ENCODE data around the gene LYRM2.
A peak's percentile ranks its signal among the peaks of the same experiment; 100 is the strongest.

Gene LYRM2, protein sequence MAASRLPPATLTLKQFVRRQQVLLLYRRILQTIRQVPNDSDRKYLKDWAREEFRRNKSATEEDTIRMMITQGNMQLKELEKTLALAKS

DNA sequence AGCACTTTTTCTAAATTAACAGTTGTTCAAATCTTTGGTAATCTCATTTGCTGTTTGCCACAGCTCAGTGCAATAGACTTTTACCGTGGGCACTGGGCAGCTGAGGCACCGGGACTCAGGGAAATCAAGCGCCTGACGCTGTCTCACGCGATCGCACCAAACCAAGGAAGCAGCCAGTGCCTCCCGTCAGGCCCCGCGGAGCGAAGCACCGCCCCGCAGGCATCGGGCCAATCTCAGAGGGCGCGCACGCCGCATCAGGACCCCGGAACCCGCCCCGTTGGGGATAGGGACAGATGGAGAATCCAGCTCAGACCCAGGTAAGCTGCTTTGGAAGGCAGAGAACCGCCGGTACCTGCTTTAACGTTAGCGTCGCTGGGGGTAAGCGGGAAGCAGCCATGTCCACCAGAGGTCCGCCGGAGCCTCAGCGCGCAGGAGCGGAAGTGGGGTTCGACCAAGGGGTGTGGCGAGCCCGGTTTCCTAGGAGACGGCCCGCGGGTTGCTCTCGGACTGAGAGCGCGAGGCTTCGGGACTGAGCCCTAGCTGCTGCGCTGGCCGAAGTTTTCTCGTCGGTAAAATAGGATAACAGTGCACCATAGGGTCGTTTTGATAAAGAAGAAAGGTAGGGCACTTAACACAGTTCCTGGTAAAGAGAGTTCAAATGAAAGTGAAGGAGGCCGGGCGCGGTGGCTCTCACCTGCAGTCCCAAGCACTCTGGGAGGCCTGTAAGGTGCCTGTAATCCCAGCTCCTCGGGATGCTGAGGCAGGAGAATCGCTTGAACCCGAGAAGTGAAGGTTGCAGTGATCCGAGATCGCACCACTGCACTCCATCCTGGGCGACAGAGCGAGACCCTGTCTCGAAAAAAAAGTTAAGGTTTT, at the start of gene LYRM2:
Gene LYRM2, minus strand, starts transcription at position 428 of the 876 bp plus-strand sequence. Its CDS starts 31 bp downstream, at position 397.
- DNase-seq (ENCODE audit: low read depth), result peak; percentile 85

DNA sequence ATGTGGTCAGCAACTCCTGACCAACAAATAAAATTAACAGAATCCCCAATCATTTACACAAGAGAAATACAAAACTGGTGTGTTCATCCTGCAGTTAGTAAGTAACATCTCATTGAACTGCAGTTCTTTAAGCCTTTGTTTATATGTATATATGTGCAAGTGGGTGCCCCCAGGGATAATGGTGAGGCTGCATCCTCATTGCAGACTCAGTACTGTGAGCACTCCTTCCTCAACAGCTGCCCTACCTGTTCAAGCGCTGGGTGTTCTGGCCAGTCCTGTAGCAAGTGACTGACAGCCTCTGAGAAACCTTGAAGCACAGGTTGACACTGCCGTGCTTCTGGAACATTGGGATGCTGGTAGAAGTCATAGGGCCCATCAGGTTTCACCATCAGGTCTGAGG, 49.8 kb upstream of the LYRM2 start:
- no peak for DNase-seq (ENCODE audit: low read depth)

DNA sequence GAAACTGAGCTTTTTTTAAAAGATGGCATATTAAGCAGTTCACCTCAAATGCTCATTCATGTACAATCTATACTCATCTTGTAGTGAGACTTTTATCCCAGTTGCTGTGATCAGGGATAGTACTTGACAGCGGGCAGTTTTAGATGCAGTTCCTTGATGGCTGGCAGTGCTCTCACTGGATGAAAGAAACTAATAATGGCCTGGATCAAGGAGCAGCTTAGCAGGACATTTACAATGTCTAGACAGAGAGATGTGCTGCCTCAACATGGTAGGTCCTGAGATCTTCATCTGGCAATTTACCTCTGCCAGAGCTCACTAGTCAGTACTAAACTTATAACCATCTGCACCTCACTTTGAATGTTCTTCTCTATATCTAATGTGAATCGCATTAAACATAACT, 46.8 kb upstream of the LYRM2 start:
- DNase-seq (ENCODE audit: low read depth), result no peak

DNA sequence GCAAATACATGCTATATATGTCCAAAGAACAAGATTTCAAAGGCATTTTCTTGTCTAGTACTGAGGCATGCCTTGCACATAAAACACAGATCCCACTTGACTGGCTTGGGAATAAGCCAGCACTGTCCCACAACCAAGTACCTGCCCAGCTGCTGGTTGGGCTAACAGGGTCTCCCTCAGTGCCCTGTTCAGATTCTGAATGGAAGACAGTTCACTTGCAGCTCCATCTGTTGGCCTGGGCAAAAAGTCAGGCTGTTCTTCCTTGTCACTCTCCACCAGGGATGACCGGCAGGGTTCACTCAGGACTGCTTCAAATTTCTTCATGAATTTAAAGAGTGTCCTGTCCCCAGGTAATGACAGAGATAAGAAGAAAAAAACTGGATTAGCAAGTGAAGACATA, 44.4 kb upstream of the LYRM2 start:
- DNase-seq (ENCODE audit: low read depth), result no peak

DNA sequence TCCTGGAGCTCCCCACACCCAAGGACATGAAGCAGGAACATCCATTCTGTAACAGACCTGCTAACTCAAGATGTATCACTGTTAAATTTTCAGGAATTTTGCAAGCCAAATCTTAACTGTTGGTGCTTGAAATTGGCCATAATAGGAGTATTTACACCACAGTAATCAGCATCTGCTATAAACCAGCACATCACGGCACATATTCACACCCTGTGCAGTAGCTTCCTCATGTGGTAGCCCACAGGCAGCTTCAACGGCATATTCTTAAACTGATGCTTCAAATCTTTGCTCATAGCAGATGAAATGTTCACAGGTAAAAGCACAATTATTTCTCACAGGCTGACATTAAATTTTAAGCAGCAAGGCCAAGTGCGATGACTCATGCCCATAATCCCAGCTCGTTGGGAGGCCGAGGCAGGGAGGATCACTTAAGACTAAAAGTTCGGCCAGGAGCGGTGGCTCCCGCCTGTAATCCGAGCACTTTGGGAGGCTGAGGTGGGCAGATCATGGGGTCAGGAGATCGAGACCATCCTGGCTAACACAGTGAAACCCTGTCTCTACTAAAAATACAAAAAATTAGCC, 43.5 kb upstream of the LYRM2 start:
- DNase-seq (ENCODE audit: low read depth), result no peak

DNA sequence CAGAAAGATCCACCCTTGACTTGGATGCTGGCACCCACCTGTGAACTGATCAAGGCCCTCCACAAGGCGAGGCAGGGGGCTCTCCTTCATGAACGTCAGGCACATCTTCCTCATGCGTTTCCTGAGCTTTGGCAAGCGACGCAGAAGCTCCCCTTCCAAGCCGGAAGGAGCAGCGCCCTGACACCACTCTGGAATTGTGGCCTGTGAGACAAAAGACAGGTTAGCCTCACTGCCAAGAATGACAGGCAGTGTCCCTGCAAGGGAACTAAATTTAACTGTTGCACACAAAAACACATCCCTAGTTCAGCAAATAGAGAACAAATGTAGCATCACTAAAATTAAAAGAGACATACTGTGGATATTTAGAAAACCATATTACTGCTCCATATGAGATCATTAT, 42.0 kb upstream of the LYRM2 start:
- DNase-seq (ENCODE audit: low read depth), result no peak

DNA sequence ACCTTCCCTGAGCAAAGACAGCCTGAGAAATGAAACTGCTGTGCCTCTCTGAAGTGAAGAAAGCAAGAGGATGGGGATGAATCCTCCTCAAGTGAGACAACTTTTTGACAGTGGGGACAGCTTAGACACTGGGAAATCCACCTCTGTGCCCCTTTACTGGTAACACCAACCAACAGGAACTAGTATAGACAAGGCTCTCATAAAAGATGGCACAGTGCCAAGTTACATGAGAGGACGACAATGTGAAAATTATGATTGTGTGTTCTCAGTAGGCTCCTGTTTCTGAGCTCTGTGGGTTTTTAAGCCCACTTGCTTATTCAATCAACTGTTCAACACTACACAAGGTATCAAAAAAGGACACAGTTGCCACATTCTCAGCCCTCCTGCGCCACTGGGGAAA, 41.6 kb upstream of the LYRM2 start:
- no peak for DNase-seq (ENCODE audit: low read depth)

DNA sequence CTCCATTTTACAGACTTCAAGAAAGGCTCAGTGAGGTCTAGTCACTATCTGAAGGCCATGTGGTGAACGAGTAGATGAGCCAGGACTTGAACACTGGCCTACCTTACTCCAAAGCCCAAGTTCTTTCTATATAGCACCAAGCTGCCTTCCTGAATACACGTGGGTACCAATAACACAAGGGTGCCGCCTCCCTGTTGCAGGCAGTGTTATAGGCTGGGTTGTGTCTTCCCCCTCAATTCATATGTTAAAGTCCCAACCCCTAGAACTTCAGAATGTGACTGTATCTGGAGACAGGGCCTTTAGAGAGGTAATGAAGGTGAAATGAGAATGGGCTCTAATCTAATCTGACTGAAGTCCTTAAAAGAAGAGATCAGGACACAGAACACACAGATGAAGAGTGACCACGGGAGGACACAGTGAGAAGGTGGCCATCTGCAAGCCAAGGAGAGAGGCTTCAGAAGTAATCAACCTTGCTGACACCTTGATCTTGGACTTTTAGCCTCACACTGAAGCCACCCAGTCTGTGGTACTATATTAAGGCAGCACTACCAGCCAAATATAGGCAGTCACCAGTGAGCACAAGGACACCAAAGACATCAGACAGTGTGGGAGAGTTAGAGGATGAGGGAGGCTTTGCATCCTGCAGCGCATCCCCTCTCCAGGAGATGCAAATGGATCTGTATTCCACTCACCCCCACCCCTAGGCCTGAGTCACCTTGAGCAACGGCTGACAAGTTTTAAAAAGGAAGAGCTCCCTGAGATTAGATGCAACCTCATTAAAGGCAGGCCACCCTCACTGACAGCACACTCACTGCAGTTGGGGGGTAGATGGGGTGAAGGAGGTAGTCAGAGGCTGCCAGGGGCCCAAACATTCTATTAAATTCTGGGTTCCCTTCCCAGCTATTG, 40.9 kb upstream of the LYRM2 start:
- no peak for DNase-seq (ENCODE audit: low read depth)

DNA sequence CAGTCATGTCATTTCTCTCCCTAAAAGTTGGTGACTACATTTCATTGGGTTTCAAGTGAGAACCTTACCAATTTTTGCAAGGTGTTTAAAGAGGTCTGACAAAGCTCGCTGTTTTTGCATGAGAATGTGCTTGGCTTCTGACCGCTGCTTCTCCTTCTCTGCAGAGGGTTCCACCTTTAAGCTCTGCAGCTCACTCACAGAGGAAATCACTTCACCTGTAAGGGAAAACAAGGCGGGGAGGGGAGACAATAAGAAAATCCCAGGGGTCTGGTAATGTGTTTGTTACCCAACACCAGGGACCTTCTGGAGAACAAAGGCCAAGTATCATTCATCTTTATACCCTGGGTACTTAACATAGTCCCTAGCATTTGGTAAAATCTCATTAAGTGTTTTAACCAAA, 40.0 kb upstream of the LYRM2 start:
- DNase-seq (ENCODE audit: low read depth), result no peak

DNA sequence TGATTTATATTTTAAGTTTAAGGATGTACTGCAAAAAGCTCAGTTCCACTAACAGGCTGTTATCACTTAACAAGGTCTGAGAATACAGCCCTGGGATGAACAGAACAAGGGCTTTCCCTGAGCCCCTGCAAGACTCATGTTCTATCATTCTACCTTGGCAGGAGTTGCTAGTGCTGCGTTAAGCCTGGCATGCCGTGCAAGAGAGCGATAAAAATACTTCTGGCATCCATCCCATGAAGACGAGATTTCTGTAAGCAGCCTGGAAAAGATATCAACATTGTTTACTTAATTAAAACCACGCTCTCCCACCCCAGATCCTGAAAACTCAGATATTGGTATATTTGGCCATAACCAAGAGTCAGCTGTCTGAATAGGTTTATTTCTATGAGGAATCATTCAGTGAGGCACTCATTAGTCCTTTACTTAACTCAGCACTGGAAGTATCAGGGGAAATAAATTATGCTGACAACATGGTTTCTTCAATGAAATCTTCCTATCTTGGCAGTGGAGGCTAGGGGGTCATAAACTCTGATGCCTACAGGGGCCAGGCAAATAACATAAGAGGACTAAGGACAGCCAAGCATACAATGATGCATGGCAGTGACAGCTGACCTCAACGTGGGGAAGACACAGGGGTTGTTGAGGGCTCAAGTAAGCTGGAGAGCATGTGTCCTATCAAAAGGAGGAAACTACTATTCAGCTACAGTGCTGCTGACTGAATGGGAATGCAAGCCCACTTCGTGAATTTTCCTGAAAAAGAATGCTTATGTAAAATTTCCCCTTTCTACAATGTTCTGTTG, 37.6 kb upstream of the LYRM2 start:
- no peak for DNase-seq (ENCODE audit: low read depth)

DNA sequence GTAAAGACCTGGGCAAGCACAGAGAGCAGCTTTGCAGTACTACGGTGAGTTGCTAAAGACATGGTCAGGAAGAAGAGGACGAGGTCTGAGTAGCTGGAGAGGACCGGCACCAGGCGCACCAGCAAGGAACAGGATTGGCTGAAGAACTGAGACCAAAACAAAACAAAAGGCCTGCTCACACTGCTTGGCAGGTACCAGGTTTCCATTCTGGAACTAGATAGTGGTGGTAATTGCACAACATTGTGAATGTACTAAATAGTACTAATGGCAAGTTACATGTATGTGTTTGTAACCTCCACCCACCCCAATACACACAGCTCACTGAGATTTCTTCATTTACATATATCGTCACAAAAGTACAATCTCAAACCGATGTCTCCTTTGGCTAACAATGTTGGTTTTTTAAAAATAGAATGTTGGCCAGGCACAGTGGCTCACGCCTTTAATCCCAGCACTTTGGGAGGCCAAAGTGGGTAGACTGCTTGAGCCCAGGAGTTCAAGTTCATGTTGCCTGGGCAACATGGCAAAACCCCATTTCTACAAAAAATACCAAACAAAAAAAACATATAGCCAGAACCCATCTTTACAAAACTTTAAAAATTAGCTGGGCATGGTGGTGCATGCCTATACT, 32.5 kb upstream of the LYRM2 start:
- no peak for DNase-seq (ENCODE audit: low read depth)

DNA sequence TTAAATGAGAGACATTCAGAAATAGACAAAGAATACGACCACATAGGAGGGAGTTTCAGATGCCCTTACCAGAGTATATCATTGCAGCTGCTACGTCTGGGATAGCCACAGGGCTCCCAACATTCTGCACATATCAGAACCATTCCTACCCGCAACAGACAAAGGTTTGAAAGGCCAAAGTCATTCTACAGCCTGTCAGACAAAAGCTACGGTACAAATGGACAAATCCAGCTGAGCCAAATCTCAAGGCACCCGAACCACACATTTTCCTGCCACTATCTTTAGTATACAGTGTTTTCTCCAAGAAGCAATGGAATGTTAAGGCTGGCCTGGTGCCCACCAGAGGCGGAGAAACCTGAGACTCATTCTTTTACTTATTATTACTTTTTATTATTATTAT, 30.5 kb upstream of the LYRM2 start:
- DNase-seq (ENCODE audit: low read depth), result no peak

DNA sequence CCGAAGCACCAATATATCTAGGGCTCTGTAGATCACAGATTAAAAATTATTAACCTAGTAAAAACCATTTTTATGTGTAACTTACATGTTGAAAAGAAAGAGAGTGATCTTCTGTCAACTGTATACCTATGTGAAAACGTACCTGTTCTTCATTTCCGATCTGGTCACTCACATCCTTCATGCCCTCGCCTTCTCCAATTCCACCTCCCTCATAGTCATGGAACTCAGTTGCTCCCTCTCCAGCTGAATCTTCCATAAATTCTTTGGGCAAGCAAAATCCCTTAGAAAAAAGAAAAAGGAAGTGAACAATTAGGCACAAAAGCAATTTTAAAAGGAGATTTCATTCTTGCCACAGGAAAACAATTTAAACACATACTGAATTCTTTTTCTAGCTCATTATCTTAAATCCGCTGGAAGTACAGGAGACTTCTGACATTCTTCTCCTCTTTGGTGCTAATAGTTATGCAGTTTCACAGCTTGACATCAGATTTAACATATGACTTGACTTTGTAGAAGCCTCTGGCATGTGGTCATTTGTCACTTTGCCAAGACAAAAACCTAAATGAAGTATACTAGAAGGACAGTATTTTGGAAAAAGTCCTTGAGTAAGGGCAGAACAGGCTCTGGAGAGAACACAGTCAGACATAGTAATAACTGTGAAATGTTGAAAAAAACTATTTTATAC, 29.5 kb upstream of the LYRM2 start:
- no peak for DNase-seq (ENCODE audit: low read depth)

DNA sequence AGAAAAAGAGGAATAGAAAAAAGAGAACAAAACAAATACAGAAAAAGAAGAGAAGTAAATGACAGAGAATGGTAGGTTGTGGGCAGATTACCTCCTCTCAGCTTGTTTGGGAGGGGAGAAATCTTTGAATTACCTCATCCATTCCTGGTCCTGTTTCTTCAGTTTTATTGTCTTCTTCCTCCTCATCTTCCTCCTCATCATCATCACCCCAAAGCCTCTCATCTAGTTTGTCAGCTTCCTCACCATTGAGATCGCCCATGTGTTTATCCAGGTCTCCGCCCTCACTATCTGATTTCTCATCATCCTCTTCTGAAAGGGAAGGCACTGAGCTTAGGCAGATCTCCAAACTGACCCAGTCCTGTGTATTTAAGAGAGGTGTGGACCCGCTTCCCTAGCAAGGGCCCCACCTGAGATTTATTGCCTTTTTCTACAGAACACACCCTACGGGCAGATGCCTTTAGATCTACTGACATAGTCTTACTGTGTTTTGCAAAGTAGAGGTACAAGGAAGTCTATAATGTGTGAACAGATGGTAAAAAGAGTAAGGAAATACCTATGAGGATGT, 24.2 kb upstream of the LYRM2 start:
- DNase-seq (ENCODE audit: low read depth), result no peak

DNA sequence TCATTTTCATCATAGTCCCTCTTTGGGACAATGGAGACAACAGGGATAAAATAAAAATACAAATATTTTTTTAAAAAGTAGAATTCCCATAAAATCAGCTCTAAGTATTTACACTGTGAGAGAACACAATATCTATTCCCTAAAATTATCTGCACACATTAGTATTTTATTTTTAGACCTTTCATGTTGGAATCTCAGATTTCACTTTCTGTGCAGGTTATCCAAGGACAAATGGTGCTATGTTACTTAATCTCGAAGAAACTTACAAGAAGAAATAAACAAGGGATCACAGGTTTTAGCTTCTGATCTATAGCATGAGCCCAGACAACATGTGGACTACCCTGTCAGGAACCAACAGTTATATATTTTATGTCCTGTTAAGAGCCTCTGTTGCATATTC, 23.0 kb upstream of the LYRM2 start:
- DNase-seq (ENCODE audit: low read depth), result no peak

DNA sequence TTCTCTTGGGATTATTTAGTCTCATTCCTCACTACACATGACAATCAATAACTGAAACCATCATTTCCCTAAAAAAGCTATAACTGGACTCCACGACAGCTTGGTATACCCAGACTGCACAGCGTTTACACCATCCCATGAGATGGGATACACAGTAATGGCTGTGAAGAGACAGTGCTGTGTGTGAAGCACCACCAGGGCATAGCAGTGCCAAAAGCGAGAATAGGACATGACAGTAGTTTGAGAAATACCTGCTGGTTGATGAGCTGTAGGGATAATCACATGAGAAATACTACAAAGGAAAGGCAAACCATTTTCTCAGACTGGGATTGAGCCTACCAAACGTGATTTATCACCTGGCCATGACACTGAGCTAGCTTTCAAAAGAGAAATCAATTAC, 22.4 kb upstream of the LYRM2 start:
- DNase-seq (ENCODE audit: low read depth), result no peak

DNA sequence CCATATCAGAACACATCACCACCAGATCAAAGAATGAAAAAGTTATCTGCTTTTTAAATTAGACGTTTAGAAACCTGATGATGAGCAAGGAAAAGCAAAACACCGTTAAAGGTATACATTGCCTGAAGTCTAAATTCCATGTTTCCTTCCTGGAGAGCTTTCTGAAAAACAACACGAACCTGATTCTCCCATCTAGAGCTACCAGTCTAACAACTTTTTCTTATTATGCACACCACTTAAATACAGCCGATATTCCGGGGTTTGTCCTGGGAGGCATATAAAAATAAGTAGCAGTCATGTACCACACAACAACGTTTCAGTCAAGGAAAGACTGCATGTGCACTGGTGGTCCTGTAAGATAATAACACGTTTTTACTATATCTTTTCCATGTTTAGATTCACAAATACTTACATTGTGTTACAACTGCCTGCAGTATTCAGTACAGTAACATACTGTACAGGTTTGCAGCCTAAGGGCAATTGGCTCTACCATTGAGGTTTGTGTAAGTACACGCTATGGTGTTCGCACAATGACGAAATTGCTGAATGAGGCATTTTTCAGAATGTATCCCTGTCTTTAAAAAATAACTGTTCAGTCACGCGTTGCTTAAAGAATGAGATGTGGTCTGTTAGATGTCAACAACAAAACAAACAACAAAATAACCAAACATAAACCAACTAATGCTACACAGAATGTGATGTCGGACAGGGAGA, 19.1 kb upstream of the LYRM2 start:
- no peak for DNase-seq (ENCODE audit: low read depth)

DNA sequence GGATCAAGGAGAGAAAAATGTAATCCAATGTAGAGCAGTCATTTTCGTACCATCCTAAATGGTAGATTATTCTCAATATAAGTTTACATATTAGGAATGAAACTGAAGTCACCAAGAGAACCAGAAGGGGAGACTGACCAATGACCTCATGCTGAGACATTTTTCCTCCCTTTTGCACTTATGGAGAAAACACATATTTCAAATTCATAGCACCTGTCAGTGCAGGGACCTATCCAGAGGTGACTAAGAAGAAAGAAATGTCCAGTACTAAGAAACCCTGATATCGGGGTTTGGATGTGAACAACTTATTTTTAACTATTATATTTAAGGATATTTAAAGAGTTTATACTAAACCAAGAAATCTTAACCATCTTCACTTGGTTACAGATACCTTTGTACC, 16.6 kb upstream of the LYRM2 start:
- DNase-seq (ENCODE audit: low read depth), result no peak

DNA sequence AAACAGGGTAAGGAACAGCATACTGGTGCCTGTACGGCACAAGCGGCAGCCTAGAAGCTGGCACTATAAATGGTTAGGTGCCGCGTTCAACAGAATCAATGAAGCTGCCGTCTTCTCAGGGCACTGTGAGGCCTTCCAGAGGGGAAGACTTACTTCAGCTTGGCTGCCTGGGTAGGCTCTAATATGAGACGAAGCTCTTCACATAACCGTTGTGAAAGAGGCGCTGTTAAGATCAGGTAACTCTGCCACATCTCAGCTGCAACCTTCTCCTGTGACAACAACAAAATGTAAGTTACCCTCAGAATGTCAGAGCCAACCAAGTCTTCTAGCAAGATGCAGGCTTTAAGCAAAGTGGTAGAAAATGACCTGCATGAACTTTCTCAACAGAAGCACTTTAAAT, 12.0 kb upstream of the LYRM2 start:
- DNase-seq (ENCODE audit: low read depth), result no peak

DNA sequence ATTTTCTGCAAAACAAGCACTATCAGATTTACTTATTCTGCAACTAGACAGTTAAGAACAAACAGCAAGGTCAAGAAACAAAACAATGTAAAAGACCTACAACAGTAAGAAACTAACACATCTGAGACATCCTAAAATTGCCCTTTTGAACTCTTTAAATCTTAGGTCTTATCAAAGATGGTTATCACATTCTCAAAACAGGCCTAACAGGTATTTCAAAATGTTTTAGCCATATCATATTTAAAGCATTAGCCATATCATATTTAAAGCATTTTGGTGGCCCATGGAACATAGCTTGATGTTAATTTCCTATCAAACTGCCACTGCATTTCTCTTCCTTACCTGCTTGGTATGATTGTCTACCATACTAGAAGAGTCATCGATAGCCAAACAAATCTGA, 11.1 kb upstream of the LYRM2 start:
- no peak for DNase-seq (ENCODE audit: low read depth)
